GM21737 (cell line): ENCODE measurements around the gene PRXL2B.
A peak's percentile ranks its signal among the peaks of the same experiment; 100 is the strongest.

Experiments
- ATAC-seq: cut with Tn5 transposase; IDR thresholded peaks from one replicate; pipeline ENCODE4 v1.9.1; 2021; ENCODE audit warnings: mild to moderate bottlenecking, moderate library complexity; ENCODE audit not compliant: unreplicated experiment

Gene PRXL2B

DNA sequence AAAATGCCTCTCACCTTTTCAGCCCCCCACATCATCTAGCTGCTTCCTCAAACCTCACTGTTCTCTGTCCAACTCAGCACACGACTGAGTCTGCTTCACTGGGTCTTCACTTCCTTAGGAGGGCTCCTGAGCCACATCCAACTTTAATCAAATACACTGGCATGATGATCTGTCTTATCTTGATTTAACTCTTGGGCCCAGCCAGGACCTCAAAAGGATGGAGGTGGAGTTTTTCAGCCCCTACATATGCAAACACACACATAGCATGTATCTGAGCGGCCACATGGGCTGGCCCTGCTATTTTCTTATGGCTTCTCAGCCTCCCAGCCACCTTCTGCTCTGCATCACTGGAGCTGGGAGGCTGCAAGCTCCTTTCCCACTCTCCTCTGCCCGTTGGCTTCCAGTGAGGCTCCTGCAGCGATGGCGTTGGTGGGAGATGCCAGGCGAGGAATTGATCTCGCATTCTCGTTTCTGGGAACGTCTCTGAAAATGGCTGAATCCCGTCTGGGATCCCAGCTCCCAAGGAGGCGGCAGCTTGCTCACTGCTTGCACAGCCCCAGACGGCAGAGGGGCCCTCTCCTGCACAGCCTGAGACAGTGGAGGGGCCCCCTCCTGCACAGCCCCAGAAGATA, 1.8 kb upstream of the PRXL2B start:
- no peak for ATAC-seq

DNA sequence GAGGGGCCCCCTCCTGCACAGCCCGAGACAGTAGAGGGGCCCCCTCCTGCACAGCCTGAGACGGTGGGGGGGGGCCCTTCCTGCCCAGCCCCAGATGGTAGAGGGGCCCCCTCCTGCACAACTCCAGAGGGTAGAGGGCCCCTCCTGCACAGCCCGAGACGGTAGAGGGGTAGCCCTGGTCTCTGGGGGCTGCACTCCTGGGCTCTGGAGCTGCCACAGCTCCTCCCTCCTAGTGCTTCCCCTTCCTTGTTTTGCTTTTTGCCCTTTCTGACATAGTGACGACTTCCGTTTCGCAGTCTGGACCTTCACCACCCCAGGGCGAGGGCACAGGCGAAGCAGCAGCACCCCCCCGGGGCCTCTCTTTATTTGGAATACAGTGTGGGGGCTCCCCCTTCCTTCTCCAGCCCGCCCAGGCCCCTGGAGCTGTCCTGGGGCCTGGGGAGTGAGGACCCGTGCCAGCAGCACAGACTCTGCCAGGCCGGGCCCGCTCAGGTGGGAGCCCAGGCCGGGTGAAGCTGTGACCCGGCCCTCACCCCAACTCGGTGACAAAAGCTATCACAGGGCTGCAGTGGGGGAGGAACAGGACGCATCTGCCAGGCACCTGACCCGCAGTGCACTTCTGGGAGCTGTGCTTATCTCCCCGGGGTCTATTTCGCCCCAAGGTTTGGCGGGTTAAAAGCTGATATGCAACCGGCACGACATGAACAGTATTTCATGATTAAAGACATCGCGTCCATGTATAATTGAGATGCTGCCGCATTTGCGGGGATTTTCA, 1.1 kb upstream of the PRXL2B start:
- ATAC-seq, result peak; percentile 27

DNA sequence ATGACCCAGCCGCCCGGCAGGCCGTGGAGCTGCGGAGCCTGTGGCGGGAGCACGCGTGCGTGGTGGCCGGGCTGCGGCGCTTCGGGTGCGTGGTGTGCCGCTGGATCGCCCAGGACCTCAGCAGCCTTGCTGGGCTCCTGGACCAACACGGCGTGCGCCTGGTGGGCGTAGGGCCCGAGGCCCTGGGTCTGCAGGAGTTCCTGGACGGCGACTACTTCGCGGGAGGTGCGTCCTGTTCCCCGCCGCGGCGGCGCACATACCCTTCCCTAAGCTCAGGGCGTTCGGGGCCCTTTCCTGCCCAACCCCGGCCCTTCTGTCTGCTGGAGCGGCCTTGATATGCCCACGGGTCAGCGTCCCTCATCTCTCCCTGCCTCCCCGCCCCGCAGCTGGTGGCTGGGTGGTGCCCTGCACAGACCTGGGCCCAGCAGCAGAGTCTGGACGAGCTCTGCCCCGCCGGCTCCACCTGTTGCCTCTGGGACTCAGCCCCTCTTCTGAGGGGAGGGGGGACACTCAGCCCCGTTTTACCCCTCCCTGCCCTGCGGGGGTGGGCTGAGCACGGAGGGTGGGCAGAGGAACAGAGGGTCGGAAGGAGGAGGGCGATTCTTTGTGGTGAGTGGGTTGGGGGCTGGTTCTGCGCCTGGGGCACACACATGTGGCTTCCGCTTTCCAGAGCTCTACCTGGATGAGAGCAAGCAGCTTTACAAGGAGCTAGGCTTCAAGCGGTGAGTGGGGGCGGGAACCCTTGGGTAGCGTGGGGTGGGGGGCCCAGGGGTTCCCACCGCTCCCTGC, 688 bp downstream of the PRXL2B start:
- ATAC-seq, result no peak

DNA sequence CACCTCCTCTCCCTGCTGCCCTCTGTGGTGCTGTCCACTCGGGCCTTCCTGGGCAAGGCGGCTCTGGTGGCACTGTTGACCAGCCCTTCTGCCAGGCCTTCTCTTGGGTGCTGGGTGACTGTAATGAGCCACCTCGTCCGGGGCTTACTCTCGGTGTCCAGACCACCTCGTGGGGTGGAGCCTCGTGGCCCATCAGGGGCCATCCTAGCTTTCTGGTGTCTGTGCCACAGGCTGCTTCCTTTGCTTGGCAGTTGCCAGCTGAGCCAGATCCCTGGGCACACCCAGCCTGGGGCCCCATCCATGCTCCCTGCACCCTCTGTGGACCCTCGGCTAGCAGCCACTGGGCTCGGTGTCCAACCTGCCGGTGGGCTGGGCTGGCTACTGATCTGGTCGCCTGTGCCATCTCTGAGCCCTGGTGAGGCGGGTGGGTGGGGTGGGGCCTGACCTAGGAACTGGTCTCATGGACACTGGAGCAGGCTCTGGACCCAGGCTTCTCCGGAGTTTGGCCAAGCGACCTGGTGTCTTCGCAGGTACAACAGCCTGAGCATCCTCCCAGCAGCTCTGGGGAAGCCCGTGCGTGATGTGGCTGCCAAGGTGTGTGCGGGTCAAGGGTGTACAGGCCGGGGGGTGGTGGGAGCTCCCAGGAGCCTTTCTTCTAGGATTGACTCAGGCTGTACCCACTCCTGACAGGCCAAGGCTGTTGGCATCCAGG, 1.4 kb downstream of the PRXL2B start:
- ATAC-seq, result no peak

DNA sequence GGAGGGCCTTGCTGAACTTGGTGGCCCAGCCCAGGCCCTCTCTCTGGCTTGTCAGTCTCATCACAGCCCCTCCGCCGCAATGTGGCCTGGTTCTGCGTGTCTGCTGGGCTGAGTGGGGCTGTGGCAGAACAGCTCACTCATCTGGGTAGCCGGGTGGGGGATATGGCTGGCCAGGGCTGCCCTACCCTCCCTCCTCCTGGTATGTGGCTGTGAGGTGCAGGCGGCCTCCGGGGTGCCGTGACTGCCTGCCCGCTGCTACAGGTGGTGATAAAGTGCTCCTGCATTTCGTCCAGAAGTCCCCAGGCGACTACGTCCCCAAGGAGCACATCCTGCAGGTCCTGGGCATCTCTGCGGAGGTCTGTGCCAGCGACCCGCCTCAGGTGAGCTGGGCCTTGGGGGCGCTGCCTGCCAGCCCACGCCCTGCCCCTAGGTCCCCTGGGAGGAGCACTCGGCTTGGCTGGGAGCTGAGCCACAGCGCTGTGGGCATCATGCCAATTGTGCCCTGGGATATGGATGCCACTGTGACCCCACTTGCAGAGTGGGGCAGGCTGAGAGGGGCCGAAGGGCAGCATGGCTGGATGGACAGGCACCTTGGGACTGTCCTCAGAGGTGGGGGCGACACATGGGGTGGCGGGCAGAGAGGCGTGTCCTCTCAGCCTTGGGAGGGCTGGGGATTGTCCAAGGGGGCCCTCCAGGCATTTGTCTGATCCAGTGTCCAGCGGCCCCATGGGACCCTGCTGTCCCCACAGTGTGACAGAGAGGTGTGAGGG, 2.3 kb downstream of the PRXL2B start:
- ATAC-seq, result no peak

DNA sequence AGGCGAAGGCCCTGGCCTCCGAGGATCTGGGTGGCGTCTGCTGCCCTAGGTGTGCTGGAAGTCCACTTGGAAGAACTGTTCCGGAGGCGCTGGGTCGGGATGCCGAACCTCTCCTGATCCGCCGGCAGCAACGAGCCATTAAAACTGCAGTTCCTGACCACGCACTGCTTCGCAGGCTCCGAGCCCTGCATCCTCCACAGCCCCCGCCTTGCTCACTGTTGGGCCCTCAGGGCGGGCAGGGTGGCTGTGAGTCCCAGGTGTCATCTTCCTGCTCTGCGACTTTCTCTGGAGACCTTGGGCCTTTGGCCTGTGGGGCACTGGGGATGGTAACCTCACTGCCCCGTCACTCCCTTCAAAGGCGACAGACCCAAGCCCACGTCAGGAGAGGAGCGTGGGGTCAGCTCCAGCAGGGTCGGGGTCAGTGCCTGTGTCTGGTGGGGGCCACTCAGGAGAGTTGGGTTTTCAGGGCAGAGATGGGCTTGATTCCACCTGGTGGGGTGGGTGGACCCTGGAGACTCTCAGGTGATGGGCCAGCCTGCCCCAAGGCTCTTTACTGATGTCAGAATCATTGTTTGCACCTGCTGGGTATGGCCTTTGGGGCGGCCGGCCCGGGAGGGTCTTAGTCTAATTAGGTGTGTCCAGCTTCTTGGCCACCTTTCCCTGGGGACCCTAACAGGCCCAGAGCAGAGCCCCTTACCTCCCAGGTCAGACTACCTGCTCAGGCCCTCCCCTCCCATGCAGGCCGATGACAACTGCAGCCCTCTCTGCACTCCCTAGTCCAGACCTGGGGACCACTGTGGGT, 3.1 kb downstream of the PRXL2B start:
- no peak for ATAC-seq

DNA sequence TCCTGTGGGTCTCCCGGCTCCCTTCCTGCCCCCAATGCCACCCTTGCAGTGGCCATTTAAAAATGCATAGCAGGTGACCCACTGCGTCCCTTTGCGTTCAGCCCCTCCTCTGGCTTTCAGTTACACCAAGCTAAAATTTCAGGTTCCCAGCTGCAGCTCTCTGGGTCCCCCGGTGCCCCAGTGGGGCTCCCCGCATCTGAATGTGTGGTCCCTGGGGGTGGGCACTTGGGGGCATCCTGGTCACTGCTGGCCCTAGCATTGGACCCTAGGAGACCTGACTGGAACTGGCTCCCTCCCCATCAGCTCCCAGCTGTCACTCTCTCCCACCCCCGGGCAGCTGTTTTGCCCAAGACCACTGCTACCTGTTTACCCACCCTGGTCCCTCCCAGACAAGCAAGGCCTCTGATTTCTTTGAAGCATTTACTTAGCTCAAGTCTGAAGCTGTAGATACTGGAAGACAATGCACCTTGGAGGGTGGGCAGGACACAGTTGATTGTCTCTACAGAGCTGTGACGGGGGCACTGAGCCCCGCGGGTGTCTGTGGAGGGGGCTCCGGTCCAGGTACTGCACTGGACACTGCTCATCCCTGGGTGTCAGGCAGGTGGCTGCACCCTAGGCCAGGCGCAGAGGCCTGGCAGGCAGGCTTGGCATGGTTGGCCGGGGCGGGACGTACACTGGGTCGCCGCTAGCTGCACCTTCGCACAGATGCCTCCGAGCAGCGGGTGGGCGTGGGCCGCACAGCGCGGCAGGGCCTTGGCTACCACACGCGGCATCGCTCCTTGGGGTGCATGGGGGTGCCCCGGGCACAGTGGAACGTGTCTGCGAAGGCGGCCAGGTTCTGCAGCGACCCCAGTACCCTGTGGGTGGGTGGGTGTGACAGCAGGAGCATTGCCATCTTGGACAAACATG, 3.9 kb downstream of the PRXL2B start:
- ATAC-seq, result no peak

DNA sequence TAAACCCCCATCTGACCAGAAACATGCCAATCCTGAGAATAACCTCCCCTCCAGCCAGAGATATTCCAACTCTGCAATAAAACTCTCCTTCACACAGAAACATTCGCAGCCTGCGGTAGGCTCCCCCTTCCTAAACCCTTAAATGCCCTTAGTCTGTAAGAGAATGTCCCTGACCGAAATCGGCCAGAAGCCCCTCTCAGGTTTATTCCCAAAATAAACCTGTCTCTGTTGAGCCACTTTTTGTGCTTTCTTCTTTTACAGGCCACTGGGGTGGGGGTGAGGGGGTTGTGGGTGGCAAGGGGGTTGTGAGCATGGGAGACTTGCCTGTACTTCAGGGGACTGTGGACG, 4.6 kb downstream of the PRXL2B start:
- ATAC-seq, result no peak

DNA sequence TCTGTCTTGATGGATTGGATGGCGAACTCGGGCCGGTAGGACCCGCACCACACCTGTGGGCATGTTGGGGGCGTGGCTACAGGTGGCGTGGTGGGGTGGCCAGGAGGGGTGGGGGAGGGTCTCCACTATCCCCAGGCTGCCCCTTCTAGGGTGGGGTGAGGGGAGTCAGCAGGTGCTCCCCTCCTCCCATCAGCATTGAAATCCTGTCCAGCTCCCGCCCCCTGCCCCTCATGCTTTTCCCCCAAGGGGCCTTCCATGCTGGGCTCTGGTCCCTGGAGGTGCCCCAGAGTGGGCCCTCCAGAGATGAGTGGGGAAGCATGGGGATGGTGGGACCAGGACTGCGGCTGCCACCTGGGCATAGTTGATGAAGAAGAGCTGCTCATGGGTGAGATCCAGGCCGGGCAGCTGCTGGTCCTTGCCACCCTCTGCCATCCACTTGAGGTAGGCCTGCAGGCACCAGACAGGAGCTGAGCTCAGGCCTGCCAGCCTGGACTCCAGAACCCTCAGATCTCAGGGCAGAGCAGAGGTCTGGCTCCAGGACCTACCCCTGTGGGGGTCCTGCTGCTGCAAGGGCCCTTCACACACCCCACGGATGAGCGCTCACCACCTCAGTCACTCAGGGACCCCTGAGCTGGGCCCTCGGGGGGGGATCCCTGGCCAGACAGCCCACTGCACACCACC, 5.1 kb downstream of the PRXL2B start:
- ATAC-seq, result no peak

DNA sequence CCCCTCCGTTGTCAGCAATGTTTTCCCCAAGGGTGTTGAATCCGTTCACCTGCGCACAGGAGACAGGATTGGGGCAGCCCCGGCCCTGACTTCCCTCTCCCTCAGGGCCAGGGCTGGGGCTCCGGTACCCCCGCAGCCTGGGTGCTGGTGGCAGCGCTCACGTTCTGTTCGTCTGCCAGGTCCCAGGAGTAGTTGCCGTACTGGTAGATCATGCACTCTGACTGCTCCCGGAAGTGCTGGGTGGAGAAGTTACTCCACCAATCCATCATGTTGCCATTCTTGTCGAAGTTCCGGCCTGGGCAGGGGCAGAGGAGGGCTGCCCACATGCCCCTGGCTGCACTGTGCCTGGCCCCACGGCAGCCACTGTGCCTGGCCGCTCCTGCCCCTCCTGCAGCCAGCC, 6.1 kb downstream of the PRXL2B start:
- no peak for ATAC-seq

DNA sequence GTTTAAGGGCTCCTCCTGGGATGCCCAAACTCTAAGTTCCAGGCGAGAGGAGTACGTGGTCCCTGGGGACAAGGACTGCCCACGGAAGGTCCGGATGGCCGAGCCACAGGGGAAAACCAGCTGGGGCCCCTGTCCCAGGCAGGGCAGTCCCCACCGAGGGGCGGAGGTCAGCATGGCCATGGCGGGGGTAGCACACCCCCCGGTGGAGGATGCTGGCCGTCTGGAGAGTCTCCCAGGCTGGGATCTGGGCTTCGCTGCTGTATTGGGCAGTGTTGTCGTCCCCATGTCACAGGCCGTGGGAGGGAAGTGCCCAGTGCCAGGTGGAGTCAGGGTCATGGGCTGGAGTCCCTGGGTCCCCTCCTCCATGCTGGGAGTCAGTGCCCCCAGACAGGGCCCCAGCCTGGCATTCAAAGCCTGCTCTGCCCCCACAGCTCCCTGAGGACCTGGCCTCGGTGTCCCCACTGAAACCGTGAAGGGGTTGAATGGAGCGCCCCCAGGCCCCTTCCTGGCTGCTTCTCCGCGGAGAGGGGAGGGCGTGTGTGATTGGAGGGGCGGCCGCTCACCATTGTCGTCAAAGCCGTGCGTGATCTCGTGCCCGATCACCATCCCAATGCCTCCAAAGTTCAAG, 6.8 kb downstream of the PRXL2B start:
- ATAC-seq, result no peak

DNA sequence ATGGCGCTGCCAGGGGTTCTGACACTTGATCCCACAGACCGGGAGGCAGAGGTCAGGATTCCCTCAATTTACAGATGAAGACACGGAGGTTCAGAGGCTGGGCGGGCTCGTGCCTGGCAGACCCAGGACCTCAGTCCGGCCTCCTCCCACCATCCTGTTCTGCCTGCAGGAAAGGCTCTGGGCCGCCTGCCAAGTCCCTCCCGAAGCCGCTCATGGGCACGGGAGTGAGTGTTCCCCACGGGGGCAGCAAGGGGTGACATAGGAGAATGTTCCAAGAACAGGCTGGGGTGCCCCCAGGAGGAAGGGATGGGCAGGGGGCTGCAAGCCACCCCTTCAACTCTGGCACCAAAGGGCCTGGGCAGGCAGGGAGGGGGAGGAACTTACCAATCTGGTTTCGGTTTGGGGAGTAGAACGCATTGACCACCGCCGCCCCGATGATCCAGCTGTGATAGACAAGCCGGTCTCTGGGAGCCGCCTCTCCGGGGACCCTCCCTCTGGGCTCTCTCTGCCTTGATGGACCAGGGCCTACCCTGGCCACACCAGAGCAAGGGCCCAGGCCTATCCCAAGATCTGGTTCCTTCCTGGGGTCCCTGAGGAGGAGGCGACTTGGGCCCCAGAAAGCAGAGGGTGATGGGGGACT, 7.5 kb downstream of the PRXL2B start:
- no peak for ATAC-seq

DNA sequence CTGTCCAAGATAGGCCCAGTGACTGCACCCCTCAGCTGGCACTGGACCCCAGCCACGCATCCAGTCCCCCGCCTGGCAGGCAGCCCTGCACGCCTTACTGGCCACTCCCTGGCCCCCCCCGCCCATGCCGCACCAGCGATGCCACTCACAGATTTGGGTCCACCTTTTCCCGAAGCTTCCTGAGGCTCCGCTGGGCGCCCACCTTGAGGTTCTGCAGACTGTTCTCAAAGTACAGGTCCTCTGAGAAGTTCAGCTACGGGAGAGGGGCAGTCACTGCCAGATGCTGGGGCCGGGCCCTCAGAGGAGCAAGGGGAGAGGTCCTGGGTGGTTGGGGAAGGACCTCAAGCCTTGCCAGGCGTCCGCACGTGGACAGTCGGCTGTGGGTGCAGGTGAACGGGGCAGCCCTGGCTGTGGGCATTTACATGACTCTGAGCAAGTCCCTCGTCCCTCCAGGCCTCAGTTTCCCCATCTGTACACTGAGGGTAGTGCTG, 8.1 kb downstream of the PRXL2B start:
- ATAC-seq, result no peak

DNA sequence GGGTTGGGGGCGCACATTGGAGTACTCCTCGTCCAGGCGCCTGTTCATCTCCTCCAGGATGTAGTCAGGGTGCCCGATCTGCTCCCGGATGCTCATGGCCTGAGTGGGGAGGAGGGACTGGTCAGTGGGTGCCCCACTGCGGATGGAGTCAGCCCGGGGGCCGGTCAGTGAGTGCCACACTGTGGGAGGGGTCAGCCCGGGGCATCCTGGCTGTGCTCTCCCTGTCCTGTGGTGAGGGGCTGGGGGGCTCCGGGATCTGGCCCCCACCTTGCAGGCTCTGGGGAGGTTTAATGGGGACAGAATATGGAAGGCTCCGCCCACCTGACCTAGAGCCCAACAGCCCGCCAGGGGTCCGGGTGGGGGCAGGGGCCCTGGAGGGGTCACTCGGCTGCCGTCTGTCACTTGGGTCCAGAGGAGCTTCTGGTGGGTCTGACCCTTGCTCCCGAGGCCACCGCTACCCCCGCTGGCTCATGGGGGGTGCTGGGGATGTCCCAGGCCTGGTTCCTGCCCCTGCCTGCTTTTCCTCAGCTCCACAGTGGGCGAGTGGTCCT, 8.8 kb downstream of the PRXL2B start:
- ATAC-seq, result no peak

DNA sequence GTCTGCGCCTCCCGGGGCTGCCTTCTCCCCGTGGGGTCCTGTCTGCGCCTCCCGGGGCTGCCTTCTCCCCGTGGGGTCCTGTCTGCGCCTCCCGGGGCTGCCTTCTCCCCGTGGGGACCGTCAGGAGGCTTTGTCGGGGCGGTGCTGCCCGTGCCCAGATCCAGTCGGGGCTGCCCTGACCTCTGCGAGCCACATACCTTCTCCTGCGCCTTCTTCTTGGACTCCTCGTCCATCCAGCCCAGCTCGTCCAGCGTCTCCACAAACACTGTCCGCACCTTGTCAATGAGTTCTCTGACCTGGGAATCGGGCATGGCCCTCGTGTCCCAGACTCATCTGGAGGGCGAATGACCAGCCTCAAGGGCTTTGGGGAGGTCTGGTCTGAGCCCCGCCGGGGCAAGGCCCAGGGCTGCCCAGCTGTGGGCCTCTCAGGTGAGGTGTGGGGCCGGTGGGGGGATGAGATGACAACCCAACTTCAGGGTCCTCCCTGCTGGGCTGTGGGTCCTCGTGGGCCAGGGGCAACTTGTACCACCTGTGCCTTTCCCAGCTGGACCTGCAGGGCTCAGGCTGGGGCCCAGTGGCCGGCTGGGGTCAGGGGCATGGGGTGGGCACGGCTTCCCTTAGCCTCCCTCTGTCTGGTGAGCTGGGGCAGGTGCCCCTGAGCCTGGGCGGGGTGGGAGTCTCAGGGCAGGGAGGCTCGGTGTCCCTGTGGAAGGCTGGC, 9.4 kb downstream of the PRXL2B start:
- no peak for ATAC-seq
